HepG2 (cell line): Measurements from ENCODE around the gene ARHGAP26. TPM values are rescaled to one million over a fixed set of nuclear protein-coding genes. Genes with fewer than 3 reads are reported as not detected.

Source experiments
- ARNT2 ChIP-seq: sonication (generic); formaldehyde crosslinking; IDR thresholded peaks from 2 replicates; pipeline ENCODE4 v1.8.0; 2022; ENCODE audit warnings: mild to moderate bottlenecking, low read depth, missing genetic modification reagents, moderate library complexity
- BCL6 ChIP-seq: IDR thresholded peaks from 2 replicates; pipeline ENCODE4 v1.6.1; 2016; ENCODE audit warnings: missing genetic modification reagents, missing compliant biosample characterization
- EP300 ChIP-seq, 3 experiments: sonication (generic) in 1 of 3; formaldehyde crosslinking in 1 of 3; IDR thresholded peaks; 2 replicates each; pipeline versions ENCODE4 v1.5.1 to v1.6.1; 2011 to 2020; ENCODE audit warnings: low read depth in 2 of 3, low read length in 2 of 3, borderline replicate concordance in 1 of 3, improper control_type of control experiment in 1 of 3, mild to moderate bottlenecking in 1 of 3, missing genetic modification reagents in 1 of 3, moderate library complexity in 1 of 3
- HDAC6 ChIP-seq: fragments of 200-600 bp; sonication (generic); IDR thresholded peaks from 2 replicates; pipeline ENCODE4 v1.7.0; 2017; ENCODE audit warnings: mild to moderate bottlenecking, antibody characterized with exemption, low read length, low read depth
- KLF15 ChIP-seq: sonication (generic); formaldehyde crosslinking; IDR thresholded peaks from 2 replicates; pipeline ENCODE4 v1.8.1; 2023; ENCODE audit warnings: borderline replicate concordance, mild to moderate bottlenecking, inconsistent platforms, missing genetic modification reagents, mixed read lengths
- MIER3 ChIP-seq: IDR thresholded peaks from 2 replicates; pipeline ENCODE4 v1.6.1; 2016; ENCODE audit warnings: missing compliant biosample characterization, borderline replicate concordance
- NR2F1 ChIP-seq, 2 experiments: fragments of 450-650 bp in 1 of 2; formaldehyde crosslinking in 1 of 2; IDR thresholded peaks; 2 replicates each; pipeline versions ENCODE4 v1.5.0 to v1.6.1; 2016 to 2020; ENCODE audit warnings: mild to moderate bottlenecking in 1 of 2, missing compliant biosample characterization in 1 of 2, missing genetic modification reagents in 1 of 2, moderate library complexity in 1 of 2
- NR2F2 ChIP-seq: IDR thresholded peaks from 2 replicates; pipeline ENCODE4 v1.6.1; 2012; ENCODE audit warnings: low read depth, inconsistent platforms, borderline replicate concordance
- NR2F6 ChIP-seq, 2 experiments: IDR thresholded peaks; 2 replicates each; pipeline ENCODE4 v1.6.1; 2016; ENCODE audit warnings: antibody characterized with exemption in 1 of 2, mild to moderate bottlenecking in 1 of 2
- PRPF4 ChIP-seq: fragments of 200-400 bp; formaldehyde crosslinking; IDR thresholded peaks from 2 replicates; pipeline ENCODE4 v1.6.1; 2016; ENCODE audit warnings: low read length, low read depth; ENCODE audit not compliant: poor library complexity, severe bottlenecking
- RARA ChIP-seq: IDR thresholded peaks from 2 replicates; pipeline ENCODE4 v1.6.1; 2016; ENCODE audit warnings: missing genetic modification reagents, missing compliant biosample characterization
- SOX13 ChIP-seq, 3 experiments: fragments of 450-650 bp in 1 of 3; sonication (generic) in 1 of 3; formaldehyde crosslinking in 1 of 3; IDR thresholded peaks in 2 of 3; conservative IDR thresholded peaks in 1 of 3; 2 replicates each; pipeline versions ENCODE4 v1.5.0 to v1.6.1; 2016 to 2020; ENCODE audit warnings: antibody characterized with exemption in 1 of 3, mild to moderate bottlenecking in 1 of 3, missing compliant biosample characterization in 1 of 3, missing genetic modification reagents in 1 of 3, moderate library complexity in 1 of 3
- SOX6 ChIP-seq, 2 experiments: fragments of 450-650 bp in 1 of 2; sonication (generic) in 1 of 2; formaldehyde crosslinking in 1 of 2; IDR thresholded peaks; 2 replicates each; pipeline versions ENCODE4 v1.4.0 to v1.6.1; 2017 to 2020; ENCODE audit warnings: antibody characterized with exemption in 1 of 2, mild to moderate bottlenecking in 1 of 2, missing genetic modification reagents in 1 of 2
- ZSCAN22 ChIP-seq: sonication (generic); formaldehyde crosslinking; IDR thresholded peaks from 2 replicates; pipeline ENCODE4 v1.4.0; 2020; ENCODE audit warnings: mild to moderate bottlenecking, missing genetic modification reagents
- polyA plus RNA-seq, 8 experiments: library from polyadenylated mRNA; depleted of rRNA in 3 of 8; stranded (reverse) in 7 of 8; unstranded in 1 of 8; fragments of >200 nt; fragmentation: Illumina TruSeq in 4 of 8; extraction: Trizol in 4 of 8; gene quantifications; 2 replicates each; pipeline versions ENCODE4 v1.2.1 to v1.2.3, GENCODE V29; 2011 to 2016; ENCODE audit warnings: low read depth in 4 of 8, missing spikeins in 1 of 8, mixed read lengths in 1 of 8; ENCODE audit not compliant: insufficient read depth in 1 of 8
- total RNA-seq, 5 experiments: library from RNA; depleted of rRNA; stranded (reverse); fragments of >200 nt; fragmentation: Illumina TruSeq; extraction: Trizol; gene quantifications; 2 replicates each; pipeline ENCODE4 v1.2.3, GENCODE V29; 2016; ENCODE audit warnings: low read depth in 1 of 5
- TF ChIP-seq, protein P1 (sequence below): sonication (generic); formaldehyde crosslinking; IDR thresholded peaks from 2 replicates; pipeline ENCODE4 v1.9.0; 2021; ENCODE audit warnings: mild to moderate bottlenecking, missing genetic modification reagents
- TF ChIP-seq, protein P2 (sequence below): IDR thresholded peaks from 2 replicates; pipeline ENCODE4 v1.4.0; 2020; ENCODE audit warnings: mild to moderate bottlenecking, missing genetic modification reagents

Gene ARHGAP26
- total and polyA plus RNA-seq, 2 of the 13 experiments (the other 11 are each of a cell fraction or from before 2014, with no cell fraction given) = 9.6 to 18.2 TPM

DNA sequence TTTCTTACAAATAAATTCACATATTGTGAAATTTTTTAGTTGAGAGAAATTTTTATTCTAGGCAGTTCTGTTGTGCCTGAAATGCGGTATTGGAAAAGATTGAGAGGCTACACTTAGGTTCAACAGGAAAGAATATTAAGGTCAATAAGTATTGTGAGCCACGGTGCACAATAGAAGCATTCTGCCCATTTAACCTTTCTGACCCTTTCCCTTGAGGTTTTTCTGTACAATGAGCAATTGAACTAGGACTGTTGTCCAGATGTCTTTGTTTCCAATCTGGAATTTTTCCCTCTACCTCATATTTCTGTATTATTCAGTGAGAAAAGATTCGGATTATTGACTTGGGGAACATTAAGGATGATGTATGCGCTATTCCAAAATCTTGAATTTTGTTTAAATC is 428.2 kb downstream of the ARHGAP26 start (continued):
- TF ChIP-seq, protein P1, sequence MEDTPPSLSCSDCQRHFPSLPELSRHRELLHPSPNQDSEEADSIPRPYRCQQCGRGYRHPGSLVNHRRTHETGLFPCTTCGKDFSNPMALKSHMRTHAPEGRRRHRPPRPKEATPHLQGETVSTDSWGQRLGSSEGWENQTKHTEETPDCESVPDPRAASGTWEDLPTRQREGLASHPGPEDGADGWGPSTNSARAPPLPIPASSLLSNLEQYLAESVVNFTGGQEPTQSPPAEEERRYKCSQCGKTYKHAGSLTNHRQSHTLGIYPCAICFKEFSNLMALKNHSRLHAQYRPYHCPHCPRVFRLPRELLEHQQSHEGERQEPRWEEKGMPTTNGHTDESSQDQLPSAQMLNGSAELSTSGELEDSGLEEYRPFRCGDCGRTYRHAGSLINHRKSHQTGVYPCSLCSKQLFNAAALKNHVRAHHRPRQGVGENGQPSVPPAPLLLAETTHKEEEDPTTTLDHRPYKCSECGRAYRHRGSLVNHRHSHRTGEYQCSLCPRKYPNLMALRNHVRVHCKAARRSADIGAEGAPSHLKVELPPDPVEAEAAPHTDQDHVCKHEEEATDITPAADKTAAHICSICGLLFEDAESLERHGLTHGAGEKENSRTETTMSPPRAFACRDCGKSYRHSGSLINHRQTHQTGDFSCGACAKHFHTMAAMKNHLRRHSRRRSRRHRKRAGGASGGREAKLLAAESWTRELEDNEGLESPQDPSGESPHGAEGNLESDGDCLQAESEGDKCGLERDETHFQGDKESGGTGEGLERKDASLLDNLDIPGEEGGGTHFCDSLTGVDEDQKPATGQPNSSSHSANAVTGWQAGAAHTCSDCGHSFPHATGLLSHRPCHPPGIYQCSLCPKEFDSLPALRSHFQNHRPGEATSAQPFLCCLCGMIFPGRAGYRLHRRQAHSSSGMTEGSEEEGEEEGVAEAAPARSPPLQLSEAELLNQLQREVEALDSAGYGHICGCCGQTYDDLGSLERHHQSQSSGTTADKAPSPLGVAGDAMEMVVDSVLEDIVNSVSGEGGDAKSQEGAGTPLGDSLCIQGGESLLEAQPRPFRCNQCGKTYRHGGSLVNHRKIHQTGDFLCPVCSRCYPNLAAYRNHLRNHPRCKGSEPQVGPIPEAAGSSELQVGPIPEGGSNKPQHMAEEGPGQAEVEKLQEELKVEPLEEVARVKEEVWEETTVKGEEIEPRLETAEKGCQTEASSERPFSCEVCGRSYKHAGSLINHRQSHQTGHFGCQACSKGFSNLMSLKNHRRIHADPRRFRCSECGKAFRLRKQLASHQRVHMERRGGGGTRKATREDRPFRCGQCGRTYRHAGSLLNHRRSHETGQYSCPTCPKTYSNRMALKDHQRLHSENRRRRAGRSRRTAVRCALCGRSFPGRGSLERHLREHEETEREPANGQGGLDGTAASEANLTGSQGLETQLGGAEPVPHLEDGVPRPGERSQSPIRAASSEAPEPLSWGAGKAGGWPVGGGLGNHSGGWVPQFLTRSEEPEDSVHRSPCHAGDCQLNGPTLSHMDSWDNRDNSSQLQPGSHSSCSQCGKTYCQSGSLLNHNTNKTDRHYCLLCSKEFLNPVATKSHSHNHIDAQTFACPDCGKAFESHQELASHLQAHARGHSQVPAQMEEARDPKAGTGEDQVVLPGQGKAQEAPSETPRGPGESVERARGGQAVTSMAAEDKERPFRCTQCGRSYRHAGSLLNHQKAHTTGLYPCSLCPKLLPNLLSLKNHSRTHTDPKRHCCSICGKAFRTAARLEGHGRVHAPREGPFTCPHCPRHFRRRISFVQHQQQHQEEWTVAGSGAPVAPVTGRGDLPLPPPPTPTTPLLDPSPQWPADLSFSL (CRISPR knock-in tag) = no peak
- TF ChIP-seq NR2F2 (peak; percentile 67; the same call in 1 of the 2 replicates), HDAC6 (no peak), MIER3 (CRISPR knock-in tag) (no peak), NR2F6 (IDR thresholded peaks at IDR 0.05) (peak; percentile 83), NR2F6 (CRISPR knock-in tag; IDR thresholded peaks at IDR 0.05) (peak; percentile 70; the same call in 1 of the 2 replicates), BCL6 (CRISPR knock-in tag) (0 out of 2 replicates have a peak, but pooled peaks have one; percentile 30), KLF15 (no peak), ZSCAN22 (CRISPR knock-in tag) (no peak), SOX13 (IDR thresholded peaks at IDR 0.05) (peak; percentile 74), SOX13 (CRISPR knock-in tag; conservative IDR thresholded peaks at IDR 0.05 in 1 of 2, IDR thresholded peaks at IDR 0.05 in 1 of 2) (peak in 1 of 2 experiments; percentile 98; a peak in 2 of 4 replicates), NR2F1 (CRISPR knock-in tag; IDR thresholded peaks at IDR 0.05) (peak; percentile 35 to 51; a peak in 2 of 4 replicates), EP300 (IDR thresholded peaks at IDR 0.05; ENCODE audit: low read depth in 2 of 2, low read length in 2 of 2) (0 out of 4 replicates have a peak, but pooled peaks of 1 of the 2 experiments have one; percentile 32), EP300 (CRISPR knock-in tag; IDR thresholded peaks at IDR 0.05; ENCODE audit: borderline replicate concordance) (no peak), ARNT2 (no peak), PRPF4 (no peak), RARA (CRISPR knock-in tag) (peak; percentile 43; the same call in 1 of the 2 replicates), SOX6 (IDR thresholded peaks at IDR 0.05) (no peak), SOX6 (CRISPR knock-in tag; IDR thresholded peaks at IDR 0.05) (peak; percentile 49; the same call in 1 of the 2 replicates)
- TF ChIP-seq, protein P2, sequence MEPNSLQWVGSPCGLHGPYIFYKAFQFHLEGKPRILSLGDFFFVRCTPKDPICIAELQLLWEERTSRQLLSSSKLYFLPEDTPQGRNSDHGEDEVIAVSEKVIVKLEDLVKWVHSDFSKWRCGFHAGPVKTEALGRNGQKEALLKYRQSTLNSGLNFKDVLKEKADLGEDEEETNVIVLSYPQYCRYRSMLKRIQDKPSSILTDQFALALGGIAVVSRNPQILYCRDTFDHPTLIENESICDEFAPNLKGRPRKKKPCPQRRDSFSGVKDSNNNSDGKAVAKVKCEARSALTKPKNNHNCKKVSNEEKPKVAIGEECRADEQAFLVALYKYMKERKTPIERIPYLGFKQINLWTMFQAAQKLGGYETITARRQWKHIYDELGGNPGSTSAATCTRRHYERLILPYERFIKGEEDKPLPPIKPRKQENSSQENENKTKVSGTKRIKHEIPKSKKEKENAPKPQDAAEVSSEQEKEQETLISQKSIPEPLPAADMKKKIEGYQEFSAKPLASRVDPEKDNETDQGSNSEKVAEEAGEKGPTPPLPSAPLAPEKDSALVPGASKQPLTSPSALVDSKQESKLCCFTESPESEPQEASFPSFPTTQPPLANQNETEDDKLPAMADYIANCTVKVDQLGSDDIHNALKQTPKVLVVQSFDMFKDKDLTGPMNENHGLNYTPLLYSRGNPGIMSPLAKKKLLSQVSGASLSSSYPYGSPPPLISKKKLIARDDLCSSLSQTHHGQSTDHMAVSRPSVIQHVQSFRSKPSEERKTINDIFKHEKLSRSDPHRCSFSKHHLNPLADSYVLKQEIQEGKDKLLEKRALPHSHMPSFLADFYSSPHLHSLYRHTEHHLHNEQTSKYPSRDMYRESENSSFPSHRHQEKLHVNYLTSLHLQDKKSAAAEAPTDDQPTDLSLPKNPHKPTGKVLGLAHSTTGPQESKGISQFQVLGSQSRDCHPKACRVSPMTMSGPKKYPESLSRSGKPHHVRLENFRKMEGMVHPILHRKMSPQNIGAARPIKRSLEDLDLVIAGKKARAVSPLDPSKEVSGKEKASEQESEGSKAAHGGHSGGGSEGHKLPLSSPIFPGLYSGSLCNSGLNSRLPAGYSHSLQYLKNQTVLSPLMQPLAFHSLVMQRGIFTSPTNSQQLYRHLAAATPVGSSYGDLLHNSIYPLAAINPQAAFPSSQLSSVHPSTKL (CRISPR knock-in tag) = peak; percentile 83
